Measurements from ENCODE around the gene PALM2AKAP2.

DNA sequence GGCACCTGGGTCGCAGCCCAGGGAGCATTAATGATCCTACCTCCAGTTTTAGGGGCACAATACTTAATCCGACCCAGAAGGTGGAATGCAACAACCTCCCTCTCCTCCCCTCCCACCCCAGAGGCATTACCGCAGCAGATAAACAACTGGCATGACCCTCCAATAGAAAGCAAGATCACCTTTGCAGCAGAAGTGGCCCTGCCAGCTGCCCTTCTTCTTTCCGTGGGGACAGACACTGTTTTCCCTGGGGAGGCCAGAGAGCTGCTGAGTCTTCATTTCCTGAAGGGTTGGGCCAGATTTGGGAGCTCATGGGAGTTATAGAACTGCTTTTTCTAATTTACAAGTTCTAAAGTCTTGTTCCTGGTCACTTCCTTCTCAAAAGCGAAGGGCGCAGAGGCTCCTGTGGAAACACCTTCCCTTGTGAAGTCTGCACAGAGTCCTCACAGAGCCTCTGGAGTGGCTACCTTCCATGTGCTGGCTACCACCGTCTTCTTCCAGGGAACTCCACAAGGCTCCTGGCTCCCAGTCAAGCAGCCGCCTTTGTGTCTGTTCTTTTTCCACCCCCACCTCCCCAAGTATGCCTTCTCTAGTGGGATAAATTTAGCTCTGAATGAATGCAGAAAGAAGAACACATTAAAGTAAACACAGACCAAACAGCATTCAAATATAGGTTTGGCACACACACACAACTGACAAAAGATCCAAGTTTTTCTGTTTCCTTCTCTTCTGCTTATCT is 8.0 kb upstream of the PALM2AKAP2 start:
- TF ChIP-seq GATA2 (IDR thresholded peaks at IDR 0.05; ENCODE audit: low read depth, low read length) (no peak), GATA3 (IDR thresholded peaks at IDR 0.05; ENCODE audit: low read depth, low read length) (no peak)

Data from SH-SY5Y (cell line).